Activated CD4-positive, CD25-positive, alpha-beta regulatory T cell (primary cell): Measurements from ENCODE around the gene DBN1.

Experiments
- DNase-seq, 4 experiments: peaks; one replicate each; lab custom pipeline; 2025; lab: John Stamatoyannopoulos, UW

DBN1 gene

DNA sequence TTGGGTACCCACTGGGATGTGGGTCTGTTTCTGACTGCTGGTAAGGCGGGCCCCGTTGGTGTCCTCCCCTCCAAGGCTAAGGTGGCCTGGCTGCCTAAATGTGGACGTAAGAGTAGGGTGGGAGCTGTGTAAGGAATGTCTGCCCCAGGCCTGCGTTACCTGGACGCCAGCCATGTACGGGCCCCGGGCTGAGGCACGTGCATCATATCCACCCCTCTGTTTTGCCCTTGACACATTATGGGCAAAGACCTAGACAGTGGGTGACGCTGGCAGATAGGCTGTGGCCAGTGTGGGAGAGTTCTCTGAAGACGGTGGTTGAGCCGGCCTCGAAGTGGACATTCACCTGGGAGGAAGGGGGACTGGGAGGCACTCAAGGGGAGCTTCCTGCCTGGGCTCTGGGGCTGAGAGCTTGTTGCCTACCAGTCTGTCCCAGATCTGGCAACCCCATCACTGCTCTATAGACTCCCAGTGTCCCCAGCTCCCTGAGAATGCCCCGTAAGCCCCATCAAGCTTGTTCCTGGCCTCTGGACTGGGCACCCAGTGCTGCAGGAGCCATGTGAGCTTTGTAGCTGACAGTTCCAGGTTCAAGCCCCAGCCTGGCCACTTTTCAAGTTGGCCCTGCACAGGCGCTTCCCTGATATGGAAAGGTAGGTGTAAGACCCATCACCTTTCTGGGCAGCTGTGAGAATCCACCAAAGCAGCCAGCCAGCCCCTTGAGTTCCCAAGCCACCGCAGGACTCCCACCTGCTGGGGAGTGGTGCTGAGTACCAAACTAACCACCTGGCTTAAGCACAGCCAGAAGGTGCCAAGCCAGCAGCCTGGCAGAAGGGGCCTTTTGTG lies 30.1 kb downstream of the DBN1 start:
- no peak for DNase-seq

DNA sequence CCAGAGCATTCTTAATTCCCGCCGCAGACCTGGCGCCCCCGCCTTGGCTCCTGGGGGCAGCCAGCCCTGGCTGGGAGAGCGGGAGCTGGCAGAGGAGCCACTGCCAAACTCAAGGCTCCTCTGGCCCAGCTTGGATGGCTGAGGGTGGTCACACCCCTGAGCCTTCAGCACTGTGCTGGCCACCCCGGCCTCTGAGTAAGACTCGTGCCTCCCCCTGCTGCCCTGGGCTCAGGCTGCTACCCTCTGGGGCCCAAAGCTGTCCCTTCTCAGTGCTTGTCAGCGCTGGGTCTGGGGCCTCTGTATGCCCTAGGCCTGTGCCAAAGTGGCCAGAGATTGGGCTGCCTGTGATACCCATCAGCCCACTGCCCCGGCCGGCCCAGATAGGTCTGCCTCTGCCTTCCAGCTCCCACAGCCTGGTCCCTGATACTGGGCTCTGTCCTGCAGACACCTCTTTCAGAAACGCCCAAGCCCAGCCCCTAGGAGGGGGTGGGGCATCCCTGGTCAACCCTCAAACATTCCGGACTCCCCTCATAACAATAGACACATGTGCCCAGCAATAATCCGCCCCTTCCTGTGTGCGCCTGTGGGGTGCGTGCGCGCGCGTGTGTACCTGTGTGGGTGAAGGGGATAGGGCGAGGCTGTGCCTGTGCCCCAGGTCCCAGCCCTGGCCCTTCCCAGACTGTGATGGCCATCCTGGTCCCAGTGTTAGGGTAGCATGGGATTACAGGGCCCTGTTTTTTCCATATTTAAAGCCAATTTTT lies 31.2 kb downstream of the DBN1 start:
- no peak for DNase-seq

DNA sequence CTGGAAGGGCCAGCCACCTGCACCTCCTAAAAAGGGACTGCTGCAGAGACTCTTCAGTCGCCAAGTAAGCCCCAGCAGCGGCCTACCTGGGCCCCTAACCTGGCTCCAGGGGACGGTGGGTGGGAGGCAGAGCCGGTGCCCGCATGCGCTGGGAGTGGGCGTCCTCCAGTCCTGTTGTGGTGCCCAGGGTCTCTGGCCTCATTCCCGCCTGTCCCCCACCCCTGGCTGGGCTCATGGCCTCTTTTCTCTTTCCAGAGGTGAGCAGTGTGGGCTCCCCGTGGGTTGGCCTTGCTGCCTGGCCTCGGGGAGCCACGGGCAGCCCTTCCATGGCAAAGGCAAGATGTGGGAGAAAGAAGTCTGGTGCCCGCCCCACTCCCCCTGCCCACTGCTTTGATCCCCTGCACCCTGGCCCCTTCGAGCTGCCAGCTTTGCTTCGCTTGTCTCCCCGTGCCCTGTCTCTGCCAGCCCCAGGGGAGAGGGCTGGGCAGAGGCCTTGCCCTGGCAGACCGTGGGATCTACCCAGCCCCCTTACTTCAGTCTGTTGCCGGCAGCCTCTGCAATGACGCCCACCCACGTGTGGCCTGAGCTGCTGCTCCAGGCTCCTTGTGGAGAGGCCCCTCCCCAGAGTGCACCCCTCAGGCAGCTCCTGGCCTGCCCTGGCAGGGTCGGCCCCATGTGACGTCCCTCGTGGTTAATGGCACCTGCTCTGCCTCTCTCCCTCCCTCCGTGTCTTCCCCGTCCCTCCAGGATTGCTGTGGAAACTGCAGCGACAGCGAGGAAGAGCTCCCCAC lies 32.2 kb downstream of the DBN1 start:
- DNase-seq = no peak

GRCh38 chr5:177440211-177440989 lies 33.0 kb downstream of the DBN1 start:
- no peak for DNase-seq

DNA sequence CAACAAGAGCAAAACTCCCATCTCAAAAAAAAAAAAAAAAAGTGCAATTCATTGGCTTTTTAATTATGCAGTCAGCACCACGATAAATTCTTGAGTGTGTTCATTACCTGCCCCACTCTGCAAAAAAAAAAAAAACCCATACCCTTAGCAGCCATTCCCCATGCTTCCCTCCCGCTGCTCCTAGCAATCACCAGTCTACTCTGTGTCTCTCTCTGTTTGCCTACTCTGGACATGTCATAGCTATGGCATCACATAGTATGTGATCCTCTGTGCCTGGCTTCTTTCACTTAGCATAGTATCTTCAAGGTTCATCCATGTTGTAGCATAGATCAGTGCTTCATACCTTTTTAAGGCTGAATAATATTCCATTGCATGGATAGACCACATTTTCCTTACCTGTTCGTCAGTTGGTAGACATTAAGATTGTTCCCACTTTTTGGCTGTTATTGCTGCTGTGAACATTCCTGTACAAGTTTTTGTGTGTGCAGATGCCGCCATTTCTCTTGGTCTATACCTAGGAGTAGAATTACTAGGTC lies 33.8 kb downstream of the DBN1 start:
- no peak for DNase-seq

GRCh38 chr5:177438468-177438867 lies 35.0 kb downstream of the DBN1 start:
- no peak for DNase-seq

DNA sequence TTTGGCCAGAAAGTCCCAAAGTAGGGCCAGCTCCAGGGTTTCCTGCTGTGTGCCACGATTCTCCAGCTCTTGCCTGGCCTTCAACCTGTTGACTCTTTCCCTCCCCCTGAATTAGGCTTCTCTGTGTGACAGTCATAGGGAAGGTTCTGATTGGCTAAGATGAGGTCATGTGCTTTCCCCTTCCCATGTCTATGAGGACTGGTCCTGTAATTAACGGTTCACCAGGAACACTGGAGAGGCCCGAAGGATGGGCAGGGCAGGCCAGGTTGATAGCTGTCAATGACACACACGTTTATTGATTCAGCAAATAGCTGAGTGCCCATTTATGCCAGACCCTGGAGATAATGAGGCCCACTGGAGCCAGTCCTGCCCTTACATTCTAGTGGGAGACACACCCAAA lies 35.8 kb downstream of the DBN1 start:
- no peak for DNase-seq

GRCh38 chr5:177435847-177436536 lies 37.4 kb downstream of the DBN1 start:
- DNase-seq = no peak

DNA sequence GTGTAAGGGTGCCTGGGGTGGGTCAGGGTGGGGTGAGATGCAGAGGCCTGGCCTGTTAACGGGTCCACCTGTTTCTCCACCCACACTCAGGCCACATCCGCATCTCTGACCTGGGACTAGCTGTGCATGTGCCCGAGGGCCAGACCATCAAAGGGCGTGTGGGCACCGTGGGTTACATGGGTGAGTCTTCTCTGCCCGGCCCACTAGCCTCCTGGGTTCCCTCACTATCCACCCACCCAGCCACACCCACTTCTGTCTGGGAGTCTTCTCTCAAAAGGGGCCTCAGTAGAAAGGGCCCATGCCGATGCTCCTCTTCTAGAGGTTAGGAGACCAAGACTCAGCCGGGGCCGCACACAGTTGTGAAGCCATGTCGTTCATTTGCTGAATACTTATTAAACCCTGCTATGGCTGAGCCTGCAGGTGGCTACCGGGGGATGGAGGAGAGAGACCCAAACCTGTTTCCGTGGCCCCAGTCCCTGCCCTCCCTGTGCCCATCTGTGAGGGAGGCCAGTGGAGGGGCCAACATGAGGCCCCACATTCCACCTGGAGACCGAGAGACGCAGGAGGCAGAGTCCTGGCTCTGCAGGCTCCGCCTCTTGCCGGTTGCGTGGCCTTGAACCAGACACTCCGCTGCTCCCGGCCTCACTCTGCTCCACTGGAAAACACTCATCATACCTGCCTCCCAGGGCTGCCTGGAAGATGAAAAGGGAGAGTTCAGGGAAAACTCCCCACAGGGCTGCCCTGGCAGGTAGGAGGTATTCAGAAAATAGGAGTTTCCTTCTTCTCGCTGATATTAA lies 38.3 kb downstream of the DBN1 start:
- no peak for DNase-seq

DNA sequence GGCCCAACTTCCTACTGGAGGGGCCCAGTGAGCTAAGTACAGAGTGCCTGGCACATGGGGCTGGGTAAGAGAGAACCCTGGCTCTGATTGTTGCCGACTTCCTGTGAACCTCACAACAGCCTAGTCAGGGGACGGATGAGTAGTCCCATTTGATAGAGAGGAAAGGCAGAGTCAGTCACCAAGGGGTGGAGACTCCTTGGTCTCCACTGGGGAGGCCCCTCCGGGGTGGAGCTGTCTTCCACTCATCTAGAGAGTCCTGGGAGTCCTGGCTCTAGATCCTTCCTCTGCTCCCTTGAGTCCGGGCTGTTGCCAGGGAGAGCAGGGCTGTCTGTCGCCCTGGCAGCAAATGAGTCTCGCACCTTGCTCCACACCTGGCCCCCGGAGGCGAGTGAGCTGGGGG lies 39.0 kb downstream of the DBN1 start:
- DNase-seq = peak in 1 of 4 experiments; percentile 35

GRCh38 chr5:177433658-177434217 lies 39.7 kb downstream of the DBN1 start:
- DNase-seq = no peak

GRCh38 chr5:177432839-177433657 lies 40.4 kb downstream of the DBN1 start:
- no peak for DNase-seq

DNA sequence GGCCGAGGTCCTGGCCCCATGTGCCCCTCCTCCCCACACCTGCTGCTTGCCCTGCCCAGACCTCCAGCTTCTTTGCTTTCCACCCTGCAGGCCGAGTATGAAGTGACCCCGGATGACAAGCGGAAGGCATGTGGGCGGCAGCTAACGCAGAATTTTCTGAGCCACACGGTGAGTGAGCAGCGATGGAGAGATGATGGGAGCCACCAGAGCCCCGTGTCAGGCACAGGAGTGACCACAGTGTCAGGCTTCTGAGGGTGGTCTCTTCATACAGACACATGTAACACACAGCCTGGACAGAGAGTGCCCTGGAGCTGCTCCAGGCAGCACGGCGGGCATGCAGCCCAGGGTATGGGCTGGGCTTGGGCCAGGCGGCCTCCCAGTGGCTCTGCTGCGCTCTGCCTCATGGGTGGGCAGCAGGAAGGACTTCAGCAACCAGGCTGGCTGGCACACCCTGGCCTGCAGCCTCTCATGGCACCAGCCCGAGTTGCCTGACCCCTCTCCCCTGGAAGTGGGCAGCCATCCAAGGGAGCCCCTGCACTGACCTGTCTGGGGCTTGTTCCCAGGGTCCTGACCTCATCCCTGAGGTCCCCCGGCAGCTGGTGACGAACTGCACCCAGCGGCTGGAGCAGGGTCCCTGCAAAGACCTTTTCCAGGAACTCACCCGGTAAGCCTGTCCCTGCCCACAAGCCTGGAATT lies 41.1 kb downstream of the DBN1 start:
- no peak for DNase-seq

DNA sequence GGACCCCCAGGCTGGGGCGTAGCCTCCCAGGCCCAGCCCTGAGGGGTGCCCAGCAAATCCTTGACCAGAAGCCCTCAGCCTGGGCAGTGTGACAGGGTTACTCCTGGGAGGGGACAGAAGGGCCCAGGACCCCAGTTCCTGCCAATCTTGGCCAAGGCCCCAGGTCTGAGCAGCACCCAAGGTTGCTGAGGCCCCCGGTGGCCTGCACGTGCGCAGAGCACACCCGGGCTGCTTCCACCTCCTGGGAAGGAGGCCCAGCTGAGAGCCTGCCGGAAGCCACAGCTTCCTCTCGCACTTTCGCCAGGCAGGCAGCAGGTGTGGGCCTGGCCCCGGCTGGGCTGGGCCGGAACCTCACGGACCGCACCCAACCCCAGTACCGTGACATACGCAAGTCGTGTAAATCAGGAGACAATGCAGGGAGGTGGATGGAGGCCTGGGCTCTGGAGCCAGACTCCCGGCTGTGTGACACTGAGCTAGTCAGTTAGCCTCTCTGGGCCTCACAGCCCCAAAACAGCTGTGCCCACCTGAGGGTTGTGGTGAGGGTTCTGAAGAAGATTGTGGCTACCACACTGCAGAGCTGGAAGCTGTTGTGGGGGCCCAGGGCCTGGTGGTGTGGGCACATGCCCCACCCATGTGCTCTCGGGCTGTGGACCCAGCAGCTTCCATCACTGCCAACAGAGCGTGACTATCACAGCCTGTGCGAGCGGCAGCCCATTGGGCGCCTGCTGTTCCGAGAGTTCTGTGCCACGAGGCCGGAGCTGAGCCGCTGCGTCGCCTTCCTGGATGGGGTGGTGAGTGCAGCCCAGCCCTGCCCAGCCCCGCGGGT lies 41.9 kb downstream of the DBN1 start:
- DNase-seq = peak in 3 of 4 experiments; percentile 33 to 60 (median 59)

DNA sequence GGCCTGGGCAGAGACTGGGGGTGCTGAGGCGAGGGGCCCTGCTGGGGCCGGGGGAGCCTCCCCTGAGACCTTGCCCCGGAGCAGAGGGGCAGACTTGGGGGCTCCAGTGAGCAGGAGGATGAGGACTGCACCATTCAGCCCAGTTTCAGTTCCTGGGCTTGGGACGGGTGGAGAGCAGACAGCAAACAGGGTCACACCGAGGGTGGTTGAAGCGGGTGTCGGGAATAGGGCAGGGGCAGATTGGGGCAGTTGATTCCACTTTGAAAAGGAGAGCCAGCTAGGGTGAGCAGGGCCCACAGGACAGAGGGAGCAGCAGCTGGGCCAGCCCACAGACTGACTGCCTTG lies 42.5 kb downstream of the DBN1 start:
- no peak for DNase-seq

DNA sequence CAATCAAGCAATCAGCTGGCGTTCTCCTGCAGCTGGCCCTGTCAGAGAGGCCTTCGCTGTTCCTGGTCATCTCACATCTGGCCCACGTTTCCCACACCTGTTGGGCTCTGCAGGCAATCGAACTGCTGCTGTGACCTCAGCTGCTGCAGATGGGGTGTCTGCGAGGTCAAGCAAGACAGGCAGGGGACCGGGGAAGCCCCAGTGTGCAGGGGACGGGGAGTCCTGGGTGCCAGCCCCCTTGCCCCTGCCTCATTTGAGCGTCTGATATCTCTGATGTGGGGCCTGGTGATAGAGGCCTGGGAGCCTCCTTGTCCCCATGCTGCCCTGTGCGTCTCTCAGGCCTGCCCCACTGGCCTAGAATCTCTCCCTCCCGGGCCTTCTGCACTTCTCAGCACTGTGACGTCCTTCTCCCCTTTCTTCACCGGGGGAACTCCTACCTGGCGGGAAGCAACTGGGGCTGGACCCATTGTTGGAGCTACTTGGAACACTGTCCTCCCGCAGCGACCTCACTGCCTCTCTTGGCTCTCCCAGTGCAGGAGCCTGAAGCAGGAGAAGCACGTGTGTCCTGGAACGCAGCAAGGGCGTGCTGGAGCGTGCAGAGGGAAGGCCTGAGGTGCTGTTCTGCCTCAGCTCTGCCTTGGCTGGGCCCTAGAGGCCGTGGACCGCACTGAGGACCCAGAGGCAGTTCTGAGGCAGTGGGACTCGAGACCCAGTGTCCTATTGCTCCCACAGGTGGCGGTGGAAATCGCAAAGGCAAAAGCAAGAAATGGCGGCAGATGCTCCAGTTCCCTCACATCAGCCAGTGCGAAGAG lies 43.1 kb downstream of the DBN1 start:
- no peak for DNase-seq
